UCSD-AML1 (cell line): Measurements from ENCODE around the gene SLC4A1AP.
A peak's percentile ranks its signal among the peaks of the same experiment; 100 is the strongest.
"Not testable (repeated sequence)": the region's sequence is repeated elsewhere in the genome, so short reads cannot be mapped to it uniquely, and the experiment has no call there.

Source experiments
- DNase-seq: peaks from one replicate; lab custom pipeline; 2025; ENCODE audit not compliant: unreplicated experiment; lab: John Stamatoyannopoulos, UW

SLC4A1AP gene

DNA sequence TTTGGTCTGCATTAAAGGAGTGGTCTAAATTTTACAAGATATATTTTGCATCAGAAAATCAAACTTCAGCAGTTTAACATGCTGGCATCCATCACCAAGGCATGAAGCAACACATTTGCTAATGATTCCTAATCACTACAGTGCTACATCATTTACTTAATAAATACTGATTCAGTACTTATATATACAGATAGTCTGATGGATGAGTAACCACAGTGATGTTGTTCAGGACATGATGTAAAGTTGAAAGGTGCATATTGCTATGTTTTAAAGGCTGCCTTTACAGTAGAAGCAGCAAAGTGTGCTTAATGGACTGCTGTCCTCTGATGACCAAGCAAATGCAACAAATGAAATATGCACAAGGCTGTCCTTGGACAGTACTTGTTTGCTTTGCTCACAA is 11.3 kb upstream of the SLC4A1AP start:
- no peak for DNase-seq

DNA sequence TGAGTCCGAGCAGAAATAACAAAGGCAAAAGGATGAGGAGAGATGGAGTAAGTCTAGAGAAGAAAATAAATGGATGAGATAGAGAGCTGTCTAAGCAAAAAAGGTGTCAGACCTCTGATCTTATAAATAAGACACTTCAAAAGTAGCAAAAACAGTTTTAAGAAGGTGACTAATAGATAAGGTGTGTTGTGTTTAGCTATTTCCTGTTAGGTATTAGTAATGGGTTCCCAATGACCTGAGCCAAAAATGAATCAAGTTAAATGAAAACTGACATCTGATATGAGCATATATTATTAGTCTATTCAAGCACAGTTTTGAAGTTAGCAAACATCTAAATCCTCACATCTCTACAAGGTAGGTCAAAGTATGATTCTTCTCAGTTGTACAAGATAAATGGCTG is 10.9 kb upstream of the SLC4A1AP start:
- no peak for DNase-seq

DNA sequence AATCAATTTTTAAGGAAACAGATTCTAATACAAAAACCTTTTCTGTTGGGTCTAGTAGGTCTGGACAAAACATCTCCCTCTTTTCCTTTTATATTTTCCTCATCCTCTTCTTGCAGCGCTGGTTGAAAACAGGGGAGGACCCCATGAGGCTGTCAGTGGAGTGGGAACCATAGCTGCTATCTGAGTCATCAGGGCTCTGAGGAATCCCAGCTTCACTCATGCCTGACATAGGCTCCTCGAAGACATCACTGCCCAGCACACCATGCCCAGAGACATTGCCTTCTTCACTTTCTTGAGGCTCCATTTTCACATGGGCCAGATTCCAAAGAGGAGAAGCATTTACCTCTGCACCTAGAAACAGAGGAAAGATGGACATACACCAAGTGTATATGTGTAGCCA is 10.3 kb upstream of the SLC4A1AP start:
- DNase-seq: no peak

DNA sequence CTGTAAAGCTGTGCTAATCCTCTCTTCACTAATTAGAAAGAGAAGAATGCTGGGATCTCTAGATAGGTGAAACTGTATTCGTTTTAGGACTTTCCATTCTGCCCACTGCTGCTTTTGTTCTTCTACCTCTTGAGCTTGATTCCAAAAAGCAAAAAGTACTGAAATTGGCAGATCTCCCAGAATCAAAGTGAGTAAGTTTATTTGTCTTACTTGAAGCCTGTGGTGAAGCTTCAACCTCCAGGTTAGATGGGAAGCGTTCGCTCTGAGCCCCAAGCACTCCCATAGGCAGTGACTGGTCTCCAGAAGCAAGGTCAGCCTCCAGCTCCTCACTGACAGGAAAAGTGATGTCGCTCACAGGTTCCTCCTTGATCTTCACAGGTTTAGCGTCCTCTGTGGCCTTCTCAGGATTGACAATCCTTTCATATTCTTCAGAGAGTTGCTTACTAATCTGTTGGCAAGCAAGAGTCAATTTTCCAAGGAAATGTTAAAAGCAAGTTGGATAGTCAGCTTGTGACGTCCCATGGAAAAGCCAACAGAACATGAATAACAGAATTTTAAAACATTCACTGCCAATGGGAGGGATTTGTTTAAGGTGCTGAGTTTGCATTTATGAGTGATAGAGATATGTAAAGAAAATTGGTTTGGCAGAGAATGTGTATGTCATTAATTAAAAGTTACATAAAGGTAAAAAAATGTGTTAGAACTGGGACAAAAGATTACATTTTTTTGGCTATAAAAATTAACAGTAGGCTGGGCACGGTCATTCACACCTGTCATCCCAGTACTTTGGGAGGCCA is 8.3 kb upstream of the SLC4A1AP start:
- DNase-seq: no peak

DNA sequence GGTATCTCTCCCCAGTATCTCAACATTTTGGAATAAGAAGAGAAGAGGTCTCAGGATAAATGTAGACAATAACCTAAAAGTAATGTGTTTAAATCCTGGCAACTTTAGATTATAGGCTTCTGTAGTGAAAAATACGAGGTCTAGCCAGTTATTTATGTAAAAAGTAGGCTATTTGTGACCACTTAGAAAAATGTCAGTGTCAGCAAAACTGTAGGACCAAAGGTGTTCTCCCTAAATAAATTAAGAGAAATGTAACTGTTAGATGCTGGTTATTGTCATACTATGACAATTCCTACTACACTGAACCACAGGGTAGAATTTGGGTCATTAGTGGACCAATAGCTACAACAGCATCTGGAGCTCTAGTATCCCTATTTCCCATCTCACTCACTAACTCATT is 2.3 kb upstream of the SLC4A1AP start:
- DNase-seq: no peak

DNA sequence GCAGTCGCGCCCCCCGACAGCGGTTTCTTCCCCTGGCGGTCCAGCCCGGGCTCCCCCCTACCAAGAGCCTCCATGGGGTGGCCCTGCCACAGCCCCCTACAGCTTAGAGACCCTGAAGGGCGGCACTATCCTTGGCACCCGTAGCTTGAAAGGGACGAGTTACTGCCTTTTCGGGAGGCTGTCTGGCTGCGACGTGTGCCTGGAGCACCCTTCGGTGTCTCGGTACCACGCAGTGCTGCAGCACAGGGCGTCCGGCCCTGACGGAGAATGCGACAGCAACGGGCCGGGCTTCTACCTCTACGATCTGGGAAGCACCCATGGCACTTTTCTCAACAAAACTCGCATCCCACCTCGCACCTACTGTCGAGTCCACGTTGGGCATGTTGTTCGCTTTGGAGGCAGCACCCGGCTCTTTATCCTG is 475 bp downstream of the SLC4A1AP start:
- DNase-seq: no peak

DNA sequence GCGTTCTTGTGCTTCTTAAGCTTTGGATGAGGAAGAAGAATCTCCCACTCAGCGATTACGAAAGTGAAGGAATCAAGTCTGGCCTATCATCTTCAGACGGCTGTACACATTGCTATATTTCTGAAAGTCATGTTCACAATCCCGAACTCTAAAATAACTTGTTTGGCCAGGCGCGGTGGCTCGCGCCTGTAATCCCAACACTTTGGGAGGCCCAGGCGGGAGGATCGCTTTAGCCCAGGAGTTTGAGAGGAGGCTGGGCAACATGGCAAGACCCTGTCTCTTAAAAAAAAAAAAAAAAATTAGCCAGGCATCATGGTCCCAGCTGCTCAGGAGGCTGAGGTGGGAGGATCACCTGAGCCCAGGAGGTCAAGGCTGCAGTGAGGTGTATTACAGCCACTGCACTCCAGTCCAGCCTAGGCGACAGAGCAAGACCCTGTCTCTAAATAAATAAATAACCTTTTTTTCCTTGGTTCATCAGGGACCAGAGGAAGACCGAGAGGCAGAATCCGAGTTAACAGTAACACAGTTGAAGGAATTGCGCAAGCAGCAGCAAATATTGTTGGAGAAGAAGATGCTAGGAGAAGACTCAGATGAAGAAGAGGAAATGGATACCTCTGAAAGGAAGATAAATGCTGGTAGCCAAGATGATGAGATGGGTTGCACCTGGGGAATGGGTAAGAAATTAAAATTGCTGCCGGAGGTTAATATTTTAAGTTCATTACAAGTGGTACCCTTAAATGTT is 1.1 kb downstream of the SLC4A1AP start:
- DNase-seq: no peak

DNA sequence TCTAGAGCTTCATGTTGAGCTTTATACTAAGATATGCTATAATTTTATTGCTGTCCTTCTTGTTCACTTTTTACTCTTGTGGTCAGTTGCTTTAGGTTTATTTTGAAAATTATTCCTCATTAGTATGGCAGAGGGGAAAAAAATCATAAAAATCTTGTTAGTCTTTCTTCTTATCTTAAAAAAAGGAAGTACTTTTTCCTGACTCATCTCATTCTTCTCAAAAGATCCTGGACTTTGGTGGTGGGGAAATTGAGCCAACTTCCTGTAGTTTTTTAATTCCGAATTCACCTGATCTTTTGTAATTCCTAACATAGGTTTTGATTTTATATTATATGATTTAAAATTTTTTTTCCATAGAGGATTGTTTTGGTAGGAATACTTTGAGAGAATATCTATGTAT is 3.8 kb downstream of the SLC4A1AP start:
- DNase-seq: no peak

DNA sequence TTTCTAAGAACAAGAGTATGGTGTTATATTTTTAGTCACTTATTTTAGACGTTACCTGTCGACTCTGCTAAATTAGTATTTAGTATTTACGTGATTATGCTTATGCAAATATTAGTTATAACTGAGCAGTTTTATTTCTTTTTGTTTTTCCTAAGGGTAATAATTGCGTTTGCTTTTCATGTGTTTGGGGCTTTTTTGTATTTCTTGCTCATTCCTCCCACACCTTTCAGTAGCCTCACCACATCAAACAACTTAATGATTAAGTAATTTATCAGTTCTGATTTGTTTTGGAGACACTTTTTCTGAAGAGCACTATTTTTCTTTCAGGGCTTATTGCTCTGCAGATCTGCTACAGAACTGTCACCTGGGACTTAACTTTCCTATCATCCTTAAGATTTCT is 7.5 kb downstream of the SLC4A1AP start:
- DNase-seq: no peak

DNA sequence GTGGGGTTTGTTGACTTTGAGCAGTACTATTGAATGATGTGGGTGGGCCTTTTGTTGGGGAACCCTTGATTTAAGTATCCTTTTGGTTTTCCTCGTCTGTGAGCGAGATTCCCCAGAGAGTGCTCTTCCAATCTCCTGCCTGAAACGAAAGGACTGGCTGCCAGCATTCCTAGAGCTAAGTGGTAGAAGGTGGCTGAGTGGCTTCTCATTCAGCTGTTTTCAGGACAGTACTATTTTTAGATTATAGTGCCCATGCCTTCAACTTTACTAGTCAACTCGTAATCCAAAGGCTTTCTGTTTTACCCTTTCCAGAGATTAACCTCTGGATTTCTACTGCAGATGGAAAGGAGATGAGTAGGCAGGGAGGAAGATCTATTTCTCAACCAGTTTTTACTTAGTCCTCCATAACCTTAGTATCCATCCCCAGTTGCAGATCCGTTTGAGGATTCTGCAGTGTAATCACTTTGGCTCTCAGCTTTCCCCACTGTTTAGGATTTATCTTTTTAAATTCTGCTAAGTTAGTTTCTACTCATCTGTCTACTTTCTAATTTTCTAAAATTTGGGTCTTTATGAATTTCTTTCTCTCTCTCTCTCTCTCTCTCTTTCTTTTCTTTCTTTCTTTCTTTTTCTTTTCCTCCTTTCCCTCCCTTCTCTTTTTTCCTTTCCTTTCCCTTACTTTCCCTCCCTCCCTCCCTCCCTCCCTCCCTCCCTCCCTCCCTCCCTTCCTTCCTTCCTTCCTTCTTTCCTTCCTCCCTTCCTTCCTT is 9.2 kb downstream of the SLC4A1AP start:
- DNase-seq: no peak

DNA sequence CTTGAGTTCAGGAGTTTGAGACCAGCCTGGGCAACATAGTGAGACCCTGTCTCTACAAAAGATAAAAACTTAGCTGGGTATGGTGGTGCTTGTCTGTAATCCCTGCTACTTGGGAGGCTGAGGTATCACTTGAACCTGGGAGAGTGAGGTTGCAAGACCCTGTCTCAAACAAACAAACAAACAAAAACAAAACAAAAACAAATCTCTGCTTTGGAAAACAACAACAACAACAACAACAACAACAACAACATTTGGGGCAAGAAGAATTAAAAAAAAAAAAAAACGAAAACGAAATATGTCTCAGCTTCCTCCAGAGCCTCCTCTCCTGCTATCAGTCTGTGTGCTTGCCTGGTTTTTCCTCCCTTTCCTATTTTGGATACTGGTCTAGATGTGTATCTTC is 16.9 kb downstream of the SLC4A1AP start:
- DNase-seq: no peak

DNA sequence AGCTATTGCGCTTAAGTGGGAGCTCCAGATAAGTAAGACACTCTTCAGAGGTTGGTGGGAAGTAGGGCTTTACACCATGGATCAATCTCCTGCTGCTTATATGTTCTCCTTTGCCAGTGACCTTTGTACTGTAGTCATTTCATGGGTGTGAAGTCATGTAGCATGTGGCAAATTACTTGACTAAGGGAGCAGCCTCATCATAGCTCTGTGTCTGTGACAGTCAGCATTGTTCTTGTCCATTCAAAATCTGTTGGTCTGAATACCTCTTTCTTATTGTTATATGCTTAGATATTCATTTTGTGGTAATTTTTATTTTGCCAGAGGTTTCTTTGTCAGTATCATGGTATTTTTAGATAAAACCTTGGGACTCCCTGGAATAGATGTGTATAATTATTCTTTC is 18.2 kb downstream of the SLC4A1AP start:
- no peak for DNase-seq

DNA sequence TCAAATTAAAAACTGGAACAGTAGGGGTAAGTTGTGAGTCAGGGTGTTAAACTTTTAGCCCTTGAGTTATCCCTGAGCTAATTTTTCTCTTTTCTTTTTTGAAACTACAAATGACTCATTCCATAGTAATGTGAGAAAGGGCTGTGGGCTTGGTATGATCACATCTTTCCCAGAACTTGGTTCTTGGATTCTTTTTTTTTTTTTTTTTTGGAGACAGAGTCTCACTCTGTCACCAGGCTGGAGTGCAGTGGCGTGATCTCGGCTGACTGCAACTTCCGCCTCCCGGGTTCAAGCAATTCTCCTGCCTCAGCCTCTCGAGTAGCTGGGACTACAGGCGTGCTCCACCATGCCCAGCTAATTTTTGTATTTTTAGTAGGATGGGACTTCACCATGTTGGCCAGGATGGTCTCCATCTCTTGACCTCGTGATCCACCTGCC is 18.7 kb downstream of the SLC4A1AP start:
- DNase-seq: not testable (repeated sequence)

DNA sequence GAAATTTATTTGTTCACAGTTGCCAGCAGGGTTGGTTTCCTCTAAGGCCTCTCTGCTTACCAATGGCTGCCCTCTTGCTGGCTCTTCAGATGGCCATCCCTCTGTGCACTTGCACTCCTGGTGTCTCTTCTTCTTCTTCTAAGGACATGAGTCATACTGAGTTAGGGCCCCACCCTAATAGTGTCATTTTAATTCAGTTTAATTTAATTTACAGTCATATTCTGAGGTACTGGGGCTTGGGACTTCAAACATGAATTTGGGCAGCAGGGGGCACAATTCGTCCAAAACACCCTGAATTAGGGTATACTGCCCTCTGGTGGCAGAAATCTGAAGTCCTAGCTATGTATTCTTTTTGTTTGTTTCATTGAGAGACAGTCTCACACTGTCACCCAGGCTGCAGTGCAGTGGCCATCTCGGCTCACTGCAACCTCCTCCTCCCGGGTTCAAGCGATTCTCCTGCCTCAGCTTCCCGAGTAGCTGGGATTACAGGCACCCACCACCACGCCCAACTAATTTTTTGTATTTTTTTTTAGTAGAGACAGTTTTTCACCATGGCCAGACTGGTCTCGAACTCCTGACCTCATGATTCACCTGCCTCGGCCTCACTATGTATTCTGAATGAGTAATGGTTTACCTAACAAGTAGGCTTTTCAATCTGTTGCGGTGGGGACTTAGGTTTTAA is 19.8 kb downstream of the SLC4A1AP start:
- peak; percentile 54 for DNase-seq

DNA sequence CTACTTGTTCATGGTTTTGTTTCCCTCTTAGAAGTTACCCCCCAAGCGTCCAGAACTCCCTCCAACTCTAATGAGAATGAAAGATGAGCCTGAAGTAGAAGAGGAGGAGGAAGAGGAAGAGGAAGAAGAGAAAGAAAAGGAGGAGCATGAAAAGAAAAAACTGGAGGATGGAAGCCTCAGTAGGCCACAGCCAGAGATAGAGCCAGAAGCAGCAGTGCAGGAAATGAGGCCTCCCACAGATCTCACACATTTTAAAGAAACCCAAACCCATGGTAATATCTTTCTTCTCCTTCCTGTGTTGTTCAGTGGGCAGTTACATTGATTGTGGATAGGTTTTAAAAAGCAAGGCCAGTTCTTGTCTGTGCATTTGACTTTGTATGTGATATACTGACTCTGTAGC is 21.3 kb downstream of the SLC4A1AP start:
- not testable (repeated sequence) for DNase-seq

DNA sequence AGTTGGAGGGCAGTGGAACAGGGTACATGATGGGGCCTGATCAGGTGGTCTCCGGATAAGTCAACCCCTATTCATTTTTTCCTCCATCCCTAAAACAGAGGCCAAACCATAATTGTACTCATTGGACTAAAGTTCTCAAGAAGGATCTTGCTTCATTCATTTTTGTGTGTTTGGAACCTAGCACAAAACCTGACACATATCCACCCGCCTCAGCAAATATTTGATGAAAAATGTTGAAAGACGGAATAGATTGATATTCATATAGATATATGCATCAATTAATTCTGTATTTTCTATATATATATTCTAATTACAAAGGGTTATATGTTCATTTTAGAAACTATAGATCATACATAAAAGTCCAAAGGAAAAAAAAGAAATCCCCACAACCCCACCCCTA is 21.9 kb downstream of the SLC4A1AP start:
- DNase-seq: no peak

DNA sequence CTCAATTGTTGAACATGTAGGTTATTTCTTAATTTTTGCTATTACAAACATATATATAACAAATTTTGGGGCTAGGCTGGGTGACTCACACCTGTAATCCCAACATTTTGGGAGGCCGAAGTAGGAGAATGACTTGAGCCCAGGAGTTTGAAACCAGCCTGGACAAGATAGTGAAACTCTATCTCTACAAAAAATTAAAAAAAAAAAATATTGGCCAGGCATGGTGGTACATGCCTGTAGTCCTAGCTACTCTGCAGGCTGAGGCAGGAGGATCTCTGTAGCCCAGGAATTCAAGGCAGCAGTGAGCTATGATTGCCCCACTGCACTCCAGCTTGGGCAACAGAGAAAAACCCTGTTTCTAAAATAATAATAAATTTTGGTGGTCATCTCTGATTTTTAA is 23.5 kb downstream of the SLC4A1AP start:
- no peak for DNase-seq

DNA sequence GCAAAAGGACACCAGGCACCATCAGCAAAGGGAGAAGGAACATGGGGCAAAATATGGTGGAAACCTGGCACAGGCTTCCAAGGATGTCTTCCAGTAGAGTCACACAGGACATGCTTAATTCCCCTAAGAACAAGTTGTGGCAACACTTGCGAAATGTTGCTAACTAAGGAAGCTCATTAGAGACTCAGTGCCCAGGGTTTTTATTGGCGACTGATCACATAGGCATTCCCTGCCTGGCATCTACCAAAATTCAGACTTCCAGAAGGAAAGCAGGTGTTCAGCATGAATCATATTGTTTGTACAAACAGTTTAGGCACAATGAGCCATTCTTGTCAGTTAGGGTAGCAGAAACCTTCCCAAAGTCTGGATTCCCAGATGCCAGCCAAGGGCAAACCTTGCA is 25.7 kb downstream of the SLC4A1AP start:
- DNase-seq: no peak

DNA sequence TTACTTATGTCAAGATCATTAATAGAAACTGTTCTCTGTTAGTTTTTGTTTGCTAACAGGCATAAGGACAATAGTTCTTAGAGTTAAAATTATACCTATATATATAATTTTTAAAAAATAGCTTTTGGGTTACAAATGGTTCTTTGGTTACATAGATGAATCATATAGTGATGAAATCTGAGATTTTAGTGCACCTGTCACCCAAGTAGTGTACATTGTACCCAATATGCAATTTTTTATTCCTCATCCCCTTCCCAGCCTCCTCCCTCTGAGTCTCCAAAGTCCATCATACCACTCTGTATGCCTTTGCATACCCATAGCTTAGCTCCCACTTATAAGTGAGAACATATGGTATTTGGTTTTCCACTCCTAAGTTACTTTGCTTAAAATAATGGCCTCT is 26.4 kb downstream of the SLC4A1AP start:
- no peak for DNase-seq

DNA sequence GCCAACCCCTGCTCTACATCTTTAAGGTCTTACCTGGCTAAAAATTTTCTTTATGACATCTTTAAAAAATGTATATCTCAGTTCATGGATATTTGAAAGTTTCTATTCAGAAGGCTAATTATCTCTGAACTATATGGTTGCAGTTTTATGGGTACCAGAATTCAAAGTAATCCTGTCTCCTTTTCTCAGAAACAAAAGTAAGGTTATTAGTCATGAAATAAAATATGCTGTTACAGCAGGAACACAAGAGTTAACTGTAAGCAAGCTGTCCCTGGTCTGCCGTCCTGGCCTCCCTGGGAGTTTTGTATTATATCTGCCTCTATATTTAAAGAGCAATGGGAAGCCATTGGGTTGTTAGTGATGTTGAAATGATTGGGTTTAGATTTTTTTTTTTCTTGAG is 34.0 kb downstream of the SLC4A1AP start:
- no peak for DNase-seq

DNA sequence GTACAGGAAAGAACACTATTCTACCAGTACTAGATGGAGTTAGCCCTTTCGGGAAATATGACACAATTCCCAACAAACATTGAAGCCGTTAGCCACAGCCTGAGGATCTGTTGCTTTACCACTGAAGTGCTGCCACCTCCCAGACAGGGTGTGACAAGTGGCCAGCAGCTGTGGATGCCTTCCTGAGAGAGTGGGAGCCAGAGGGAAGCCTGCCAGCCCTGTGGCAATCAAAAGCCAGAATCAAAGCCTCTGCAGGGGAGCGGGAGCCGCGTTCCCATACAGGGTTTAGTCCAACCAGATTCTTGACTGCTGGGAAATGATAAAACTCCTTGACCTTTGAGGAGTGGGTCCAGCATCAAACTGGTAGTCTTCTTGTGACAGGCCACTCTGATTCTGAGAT is 38.0 kb downstream of the SLC4A1AP start:
- DNase-seq: no peak
